ENCODE data around the gene ABCC1.
"Not testable (repeated sequence)": the region's sequence is repeated elsewhere in the genome, so short reads cannot be mapped to it uniquely, and the experiment has no call there.

ABCC1 gene

GRCh38 chr16:16158741-16159374, 209.4 kb downstream of the ABCC1 start:
- Histone ChIP-seq H3K4me3 (ENCODE audit: low read length) (no peak overlapping the region), H3K27me3 (replicated peaks; ENCODE audit: control insufficient read depth, insufficient read depth, low read length) (peaks cover 21% of the 10 kb centered on the region), H3K9ac (ENCODE audit: low read length) (no peak overlapping the region), H3K4me1 (ENCODE audit: control insufficient read depth, insufficient read depth, low read length) (no peaks in the 10 kb centered on the region), H3K36me3 (ENCODE audit: control insufficient read depth, insufficient read depth, low read length, severe bottlenecking) (no peaks in the 10 kb centered on the region), H3K9me3 (ENCODE audit: control insufficient read depth, low read length) (peaks cover 15% of the 10 kb centered on the region)
- no peak for DNase-seq (ENCODE audit: low read depth)

- Histone ChIP-seq H3K9me3 (ENCODE audit: control insufficient read depth, low read length) (peaks cover 15% of the 10 kb centered on the region), H3K4me3 (ENCODE audit: low read length) (no peak overlapping the region), H3K4me1 (ENCODE audit: control insufficient read depth, insufficient read depth, low read length) (no peaks in the 10 kb centered on the region), H3K36me3 (ENCODE audit: control insufficient read depth, insufficient read depth, low read length, severe bottlenecking) (no peaks in the 10 kb centered on the region), H3K9ac (ENCODE audit: low read length) (no peak overlapping the region), H3K27me3 (replicated peaks; ENCODE audit: control insufficient read depth, insufficient read depth, low read length) (peaks cover 21% of the 10 kb centered on the region)
- DNase-seq (ENCODE audit: low read depth), result no peak
Observed at GRCh38 chr16:16159662-16160061, 210.2 kb downstream of the ABCC1 start.

GRCh38 chr16:16161319-16161718, 211.9 kb downstream of the ABCC1 start:
- H3K4me3 ChIP-seq (ENCODE audit: low read length), result no peak overlapping the region
- H3K9me3 ChIP-seq (ENCODE audit: control insufficient read depth, low read length), result peaks cover 15% of the 10 kb centered on the region
- no peaks in the 10 kb centered on the region for H3K4me1 ChIP-seq (ENCODE audit: control insufficient read depth, insufficient read depth, low read length)
- H3K9ac ChIP-seq (ENCODE audit: low read length), result no peak overlapping the region
- H3K36me3 ChIP-seq (ENCODE audit: control insufficient read depth, insufficient read depth, low read length, severe bottlenecking), result no peaks in the 10 kb centered on the region
- H3K27me3 ChIP-seq (replicated peaks; ENCODE audit: control insufficient read depth, insufficient read depth, low read length), result peaks cover 21% of the 10 kb centered on the region
- DNase-seq (ENCODE audit: low read depth), result no peak

GRCh38 chr16:16161840-16162239, 212.4 kb downstream of the ABCC1 start:
- not testable (repeated sequence) for H3K4me1 ChIP-seq (ENCODE audit: control insufficient read depth, insufficient read depth, low read length); DNase-seq (ENCODE audit: low read depth); H3K9ac ChIP-seq (ENCODE audit: low read length); H3K4me3 ChIP-seq (ENCODE audit: low read length); H3K36me3 ChIP-seq (ENCODE audit: control insufficient read depth, insufficient read depth, low read length, severe bottlenecking)
- peaks cover 15% of the 10 kb centered on the region for H3K9me3 ChIP-seq (ENCODE audit: control insufficient read depth, low read length)
- peaks cover 21% of the 10 kb centered on the region for H3K27me3 ChIP-seq (replicated peaks; ENCODE audit: control insufficient read depth, insufficient read depth, low read length)

- H3K9ac ChIP-seq (ENCODE audit: low read length), result no peak overlapping the region
- H3K4me1 ChIP-seq (ENCODE audit: control insufficient read depth, insufficient read depth, low read length), result no peaks in the 10 kb centered on the region
- DNase-seq (ENCODE audit: low read depth), result no peak
- H3K9me3 ChIP-seq (ENCODE audit: control insufficient read depth, low read length), result peaks cover 15% of the 10 kb centered on the region
- peaks cover 21% of the 10 kb centered on the region for H3K27me3 ChIP-seq (replicated peaks; ENCODE audit: control insufficient read depth, insufficient read depth, low read length)
- H3K4me3 ChIP-seq (ENCODE audit: low read length), result no peak overlapping the region
- no peaks in the 10 kb centered on the region for H3K36me3 ChIP-seq (ENCODE audit: control insufficient read depth, insufficient read depth, low read length, severe bottlenecking)
Observed at GRCh38 chr16:16162591-16162990, 213.2 kb downstream of the ABCC1 start.

- H3K4me3 ChIP-seq (ENCODE audit: low read length), result no peak overlapping the region
- no peaks in the 10 kb centered on the region for H3K4me1 ChIP-seq (ENCODE audit: control insufficient read depth, insufficient read depth, low read length)
- DNase-seq (ENCODE audit: low read depth), result no peak
- H3K27me3 ChIP-seq (replicated peaks; ENCODE audit: control insufficient read depth, insufficient read depth, low read length), result peaks cover 21% of the 10 kb centered on the region
- no peak overlapping the region for H3K9ac ChIP-seq (ENCODE audit: low read length)
- H3K36me3 ChIP-seq (ENCODE audit: control insufficient read depth, insufficient read depth, low read length, severe bottlenecking), result no peaks in the 10 kb centered on the region
- H3K9me3 ChIP-seq (ENCODE audit: control insufficient read depth, low read length), result peaks cover 14% of the 10 kb centered on the region
Observed at GRCh38 chr16:16163109-16163508, 213.7 kb downstream of the ABCC1 start.

- no peaks in the 10 kb centered on the region for H3K4me1 ChIP-seq (ENCODE audit: control insufficient read depth, insufficient read depth, low read length)
- no peaks in the 10 kb centered on the region for H3K36me3 ChIP-seq (ENCODE audit: control insufficient read depth, insufficient read depth, low read length, severe bottlenecking)
- no peak for DNase-seq (ENCODE audit: low read depth)
- peaks cover 9% of the 10 kb centered on the region for H3K9me3 ChIP-seq (ENCODE audit: control insufficient read depth, low read length)
- peaks cover 21% of the 10 kb centered on the region for H3K27me3 ChIP-seq (replicated peaks; ENCODE audit: control insufficient read depth, insufficient read depth, low read length)
- H3K4me3 ChIP-seq (ENCODE audit: low read length), result no peak overlapping the region
- H3K9ac ChIP-seq (ENCODE audit: low read length), result no peak overlapping the region
Observed at GRCh38 chr16:16163571-16163970, 214.2 kb downstream of the ABCC1 start.

- no peaks in the 10 kb centered on the region for H3K4me1 ChIP-seq (ENCODE audit: control insufficient read depth, insufficient read depth, low read length)
- H3K9me3 ChIP-seq (ENCODE audit: control insufficient read depth, low read length), result peaks cover 3% of the 10 kb centered on the region
- peaks cover 21% of the 10 kb centered on the region for H3K27me3 ChIP-seq (replicated peaks; ENCODE audit: control insufficient read depth, insufficient read depth, low read length)
- H3K9ac ChIP-seq (ENCODE audit: low read length), result no peak overlapping the region
- no peaks in the 10 kb centered on the region for H3K36me3 ChIP-seq (ENCODE audit: control insufficient read depth, insufficient read depth, low read length, severe bottlenecking)
- no peak overlapping the region for H3K4me3 ChIP-seq (ENCODE audit: low read length)
- DNase-seq (ENCODE audit: low read depth), result no peak
Observed at GRCh38 chr16:16164243-16164642, 214.8 kb downstream of the ABCC1 start.

- no peaks in the 10 kb centered on the region for H3K4me1 ChIP-seq (ENCODE audit: control insufficient read depth, insufficient read depth, low read length)
- H3K4me3 ChIP-seq (ENCODE audit: low read length), result no peak overlapping the region
- H3K36me3 ChIP-seq (ENCODE audit: control insufficient read depth, insufficient read depth, low read length, severe bottlenecking), result no peaks in the 10 kb centered on the region
Observed at GRCh38 chr16:16166085-16166484, 216.7 kb downstream of the ABCC1 start.

GRCh38 chr16:16166949-16167348, 217.5 kb downstream of the ABCC1 start:
- H3K9me3 ChIP-seq (ENCODE audit: control insufficient read depth, low read length), result no peaks in the 10 kb centered on the region
- no peaks in the 10 kb centered on the region for H3K4me1 ChIP-seq (ENCODE audit: control insufficient read depth, insufficient read depth, low read length)
- no peak overlapping the region for H3K4me3 ChIP-seq (ENCODE audit: low read length)
- no peak for DNase-seq (ENCODE audit: low read depth)
- H3K27me3 ChIP-seq (replicated peaks; ENCODE audit: control insufficient read depth, insufficient read depth, low read length), result peaks cover 18% of the 10 kb centered on the region
- no peak overlapping the region for H3K9ac ChIP-seq (ENCODE audit: low read length)
- no peaks in the 10 kb centered on the region for H3K36me3 ChIP-seq (ENCODE audit: control insufficient read depth, insufficient read depth, low read length, severe bottlenecking)

More at GRCh38 chr16:16166085-16166484, 216.7 kb downstream of the ABCC1 start:
- H3K27me3 ChIP-seq (replicated peaks; ENCODE audit: control insufficient read depth, insufficient read depth, low read length), result peaks cover 21% of the 10 kb centered on the region
- no peaks in the 10 kb centered on the region for H3K9me3 ChIP-seq (ENCODE audit: control insufficient read depth, low read length)
- DNase-seq (ENCODE audit: low read depth), result no peak
- H3K9ac ChIP-seq (ENCODE audit: low read length), result no peak overlapping the region

- no peak for DNase-seq (ENCODE audit: low read depth)
- H3K27me3 ChIP-seq (replicated peaks; ENCODE audit: control insufficient read depth, insufficient read depth, low read length), result peaks cover 8% of the 10 kb centered on the region
- H3K9me3 ChIP-seq (ENCODE audit: control insufficient read depth, low read length), result no peaks in the 10 kb centered on the region
- H3K4me3 ChIP-seq (ENCODE audit: low read length), result no peak overlapping the region
- H3K4me1 ChIP-seq (ENCODE audit: control insufficient read depth, insufficient read depth, low read length), result no peaks in the 10 kb centered on the region
- H3K9ac ChIP-seq (ENCODE audit: low read length), result no peak overlapping the region
- H3K36me3 ChIP-seq (ENCODE audit: control insufficient read depth, insufficient read depth, low read length, severe bottlenecking), result no peaks in the 10 kb centered on the region
Observed at GRCh38 chr16:16167927-16168326, 218.5 kb downstream of the ABCC1 start.

GRCh38 chr16:16168431-16168830, 219.0 kb downstream of the ABCC1 start:
- DNase-seq (ENCODE audit: low read depth), result no peak
- Histone ChIP-seq H3K27me3 (replicated peaks; ENCODE audit: control insufficient read depth, insufficient read depth, low read length) (peaks cover 3% of the 10 kb centered on the region), H3K4me3 (ENCODE audit: low read length) (no peak overlapping the region), H3K9me3 (ENCODE audit: control insufficient read depth, low read length) (no peaks in the 10 kb centered on the region), H3K9ac (ENCODE audit: low read length) (no peak overlapping the region), H3K4me1 (ENCODE audit: control insufficient read depth, insufficient read depth, low read length) (no peaks in the 10 kb centered on the region), H3K36me3 (ENCODE audit: control insufficient read depth, insufficient read depth, low read length, severe bottlenecking) (no peaks in the 10 kb centered on the region)
